OCI-LY1 (cell line): ENCODE results near the gene TMEM158.

Experiments used
- EZH2 ChIP-seq: fragments of 200-600 bp; sonication (generic), shearing (Covaris generic); IDR thresholded peaks from 2 replicates; pipeline ENCODE4 v1.8.0; 2017; ENCODE audit warnings: borderline replicate concordance, mixed run types, mild to moderate bottlenecking, antibody characterized with exemption, low read length, moderate library complexity, mixed read lengths
- TF ChIP-seq, protein P1 (sequence below): fragments of 200-600 bp; sonication (generic), shearing (Covaris generic); IDR thresholded peaks from 2 replicates; pipeline ENCODE4 v1.5.1; 2017; ENCODE audit warnings: mild to moderate bottlenecking, antibody characterized with exemption, low read length, moderate library complexity, mixed read lengths

GRCh38 chr3:45204136-45204535 lies 22.0 kb downstream of the TMEM158 start:
- TF ChIP-seq, protein P1, sequence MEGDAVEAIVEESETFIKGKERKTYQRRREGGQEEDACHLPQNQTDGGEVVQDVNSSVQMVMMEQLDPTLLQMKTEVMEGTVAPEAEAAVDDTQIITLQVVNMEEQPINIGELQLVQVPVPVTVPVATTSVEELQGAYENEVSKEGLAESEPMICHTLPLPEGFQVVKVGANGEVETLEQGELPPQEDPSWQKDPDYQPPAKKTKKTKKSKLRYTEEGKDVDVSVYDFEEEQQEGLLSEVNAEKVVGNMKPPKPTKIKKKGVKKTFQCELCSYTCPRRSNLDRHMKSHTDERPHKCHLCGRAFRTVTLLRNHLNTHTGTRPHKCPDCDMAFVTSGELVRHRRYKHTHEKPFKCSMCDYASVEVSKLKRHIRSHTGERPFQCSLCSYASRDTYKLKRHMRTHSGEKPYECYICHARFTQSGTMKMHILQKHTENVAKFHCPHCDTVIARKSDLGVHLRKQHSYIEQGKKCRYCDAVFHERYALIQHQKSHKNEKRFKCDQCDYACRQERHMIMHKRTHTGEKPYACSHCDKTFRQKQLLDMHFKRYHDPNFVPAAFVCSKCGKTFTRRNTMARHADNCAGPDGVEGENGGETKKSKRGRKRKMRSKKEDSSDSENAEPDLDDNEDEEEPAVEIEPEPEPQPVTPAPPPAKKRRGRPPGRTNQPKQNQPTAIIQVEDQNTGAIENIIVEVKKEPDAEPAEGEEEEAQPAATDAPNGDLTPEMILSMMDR: no peak
- TF ChIP-seq EZH2: no peak
